Parathyroid adenoma (tissue), 2 donors: Measurements from ENCODE around the gene ZNF565.
A peak's percentile ranks its signal among the peaks of the same experiment; 100 is the strongest.
"Not testable (repeated sequence)": the region's sequence is repeated elsewhere in the genome, so short reads cannot be mapped to it uniquely, and the experiment has no call there.

ENCODE experiments used
- H2AFZ ChIP-seq: fragments of 300-600 bp; sonication (generic); one replicate; pipeline ENCODE4 v1.7.0; 2017; ENCODE audit warnings: antibody characterized with exemption, mild to moderate bottlenecking
- H3K27ac ChIP-seq: fragments of 300-600 bp; sonication (generic); one replicate; pipeline ENCODE4 v1.7.0; 2017
- H3K27me3 ChIP-seq: fragments of 300-600 bp; sonication (generic); one replicate; pipeline ENCODE4 v1.7.0; 2017; ENCODE audit warnings: low read length; ENCODE audit not compliant: control insufficient read depth, insufficient read depth
- H3K36me3 ChIP-seq: fragments of 300-600 bp; sonication (generic); one replicate; pipeline ENCODE4 v1.7.0; 2017; ENCODE audit warnings: low read length; ENCODE audit not compliant: control insufficient read depth, insufficient read depth
- H3K4me1 ChIP-seq: fragments of 300-600 bp; sonication (generic); one replicate; pipeline ENCODE4 v1.7.0; 2017; ENCODE audit warnings: control low read depth
- H3K4me2 ChIP-seq: fragments of 300-600 bp; sonication (generic); one replicate; pipeline ENCODE4 v1.7.0; 2017; ENCODE audit warnings: low read length
- H3K4me3 ChIP-seq: fragments of 300-600 bp; sonication (generic); one replicate; pipeline ENCODE4 v1.7.0; 2017; ENCODE audit warnings: low read depth, low read length
- H3K79me2 ChIP-seq: fragments of 300-600 bp; sonication (generic); one replicate; pipeline ENCODE4 v1.7.0; 2017; ENCODE audit warnings: control low read depth
- H3K9ac ChIP-seq: fragments of 300-600 bp; sonication (generic); one replicate; pipeline ENCODE4 v1.7.0; 2017; ENCODE audit warnings: mild to moderate bottlenecking
- H3K9me3 ChIP-seq: fragments of 300-600 bp; sonication (generic); one replicate; pipeline ENCODE4 v1.7.0; 2017; ENCODE audit warnings: low read length; ENCODE audit not compliant: control insufficient read depth
- TF ChIP-seq, protein P1 (sequence below): fragments of 300-600 bp; sonication (generic); IDR thresholded peaks from one replicate; pipeline ENCODE4 v1.7.0; 2017; ENCODE audit warnings: antibody characterized with exemption, mild to moderate bottlenecking
- donor health status: primary hyperparathyroidism.

The ZNF565 gene

DNA sequence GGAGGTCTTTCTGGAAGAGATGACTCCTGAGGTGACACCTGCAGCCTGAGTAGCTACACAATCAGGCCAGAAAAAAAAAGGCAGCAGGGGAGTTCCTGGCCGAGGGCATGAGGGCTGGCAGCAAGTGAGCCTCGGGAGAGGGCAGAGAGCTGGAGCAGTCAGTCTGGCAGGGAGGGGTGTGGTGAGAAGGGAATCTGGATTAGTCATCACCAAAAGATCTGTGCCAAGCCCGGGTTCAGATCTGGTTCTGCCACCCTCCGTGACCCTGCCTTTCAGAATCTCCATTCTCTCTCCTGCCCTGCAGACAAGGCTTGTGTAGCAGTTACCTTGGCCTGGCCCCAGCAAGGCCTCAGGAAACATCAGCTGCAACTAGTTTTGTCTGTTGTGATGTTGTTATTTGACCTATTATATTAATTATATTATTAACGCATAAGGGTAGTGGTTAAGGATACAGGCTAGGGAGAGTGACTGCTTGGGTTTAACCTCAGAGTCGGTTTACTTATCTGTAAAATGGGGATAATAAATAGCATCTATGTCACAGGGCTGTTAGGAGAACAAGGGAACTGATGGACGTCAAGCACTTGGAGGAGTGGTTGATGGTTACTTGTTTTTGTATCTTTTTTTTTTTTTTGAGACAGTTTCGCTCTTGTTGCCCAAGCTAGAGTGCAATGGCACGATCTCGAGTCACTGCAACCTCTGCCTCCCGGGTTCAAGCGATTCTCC lies 77.3 kb downstream of the ZNF565 start:
- Histone ChIP-seq H3K27me3 (no peaks in the 10 kb centered on the region), H2AFZ (peak overlapping the region; percentile 71), H3K9me3 (no peaks in the 10 kb centered on the region), H3K27ac (peak overlapping the region; percentile 72), H3K36me3 (no peaks in the 10 kb centered on the region), H3K4me3 (peak overlapping the region; percentile 41), H3K4me2 (peak overlapping the region; percentile 37), H3K4me1 (peaks cover 9% of the 10 kb centered on the region), H3K79me2 (peaks cover 7% of the 10 kb centered on the region), H3K9ac (no peak overlapping the region)
- TF ChIP-seq, protein P1, sequence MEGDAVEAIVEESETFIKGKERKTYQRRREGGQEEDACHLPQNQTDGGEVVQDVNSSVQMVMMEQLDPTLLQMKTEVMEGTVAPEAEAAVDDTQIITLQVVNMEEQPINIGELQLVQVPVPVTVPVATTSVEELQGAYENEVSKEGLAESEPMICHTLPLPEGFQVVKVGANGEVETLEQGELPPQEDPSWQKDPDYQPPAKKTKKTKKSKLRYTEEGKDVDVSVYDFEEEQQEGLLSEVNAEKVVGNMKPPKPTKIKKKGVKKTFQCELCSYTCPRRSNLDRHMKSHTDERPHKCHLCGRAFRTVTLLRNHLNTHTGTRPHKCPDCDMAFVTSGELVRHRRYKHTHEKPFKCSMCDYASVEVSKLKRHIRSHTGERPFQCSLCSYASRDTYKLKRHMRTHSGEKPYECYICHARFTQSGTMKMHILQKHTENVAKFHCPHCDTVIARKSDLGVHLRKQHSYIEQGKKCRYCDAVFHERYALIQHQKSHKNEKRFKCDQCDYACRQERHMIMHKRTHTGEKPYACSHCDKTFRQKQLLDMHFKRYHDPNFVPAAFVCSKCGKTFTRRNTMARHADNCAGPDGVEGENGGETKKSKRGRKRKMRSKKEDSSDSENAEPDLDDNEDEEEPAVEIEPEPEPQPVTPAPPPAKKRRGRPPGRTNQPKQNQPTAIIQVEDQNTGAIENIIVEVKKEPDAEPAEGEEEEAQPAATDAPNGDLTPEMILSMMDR = no peak

DNA sequence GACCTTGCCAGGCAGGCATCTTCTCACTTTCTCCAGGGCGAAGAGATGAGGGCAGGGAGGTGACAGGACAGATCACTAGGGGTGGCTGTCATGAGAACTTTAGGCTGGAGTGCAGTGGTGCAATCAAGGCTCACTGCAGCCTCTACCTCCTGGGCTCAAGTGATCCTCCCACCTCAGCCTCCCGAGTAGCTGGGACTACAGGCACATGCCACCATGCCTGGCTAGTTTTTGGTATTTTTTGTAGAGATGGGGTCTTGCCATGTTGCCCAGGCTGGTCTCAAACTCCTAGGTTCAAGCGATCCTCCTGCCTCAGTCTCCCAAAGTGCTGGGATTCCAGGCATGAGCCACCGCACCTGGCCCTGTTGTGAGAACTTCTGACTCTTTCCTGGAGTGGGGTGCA lies 79.6 kb downstream of the ZNF565 start:
- H3K9me3 ChIP-seq, H3K9ac ChIP-seq, H3K4me3 ChIP-seq, H3K36me3 ChIP-seq, H3K79me2 ChIP-seq, H2AFZ ChIP-seq, H3K27ac ChIP-seq, H3K27me3 ChIP-seq, H3K4me2 ChIP-seq: not testable (repeated sequence)
- H3K4me1 ChIP-seq = peaks cover 17% of the 10 kb centered on the region
